K562 (cell line): Measurements from ENCODE around the gene APLF. TPM values are rescaled to one million over a fixed set of nuclear protein-coding genes. Genes with fewer than 3 reads are reported as not detected.
A peak's percentile ranks its signal among the peaks of the same experiment; 100 is the strongest.

Experiments
- ATAC-seq: fragments of 200-7000 bp; cut with Tn5 transposase; 3 replicates; pipeline ENCODE4 v1.9.1; 2020; ENCODE audit warnings: moderate library complexity
- BruUV-seq: library from RNA; stranded (reverse); fragments of 400-500 nt; replicated peaks from 2 replicates; lab custom pipeline; 2021; lab: Mats Ljungman, UMichigan
- CTCF ChIA-PET: fragments of 300-600 bp; formaldehyde crosslinking; extraction: SDS; loops from one replicate; lab custom pipeline; 2021; ENCODE audit warnings: low intra/inter-chr PET ratio; lab: Yijun Ruan, JAX
- POLR2A ChIA-PET: fragments of 300-600, 350-650 bp; sonication (Branson Sonifier 250); formaldehyde crosslinking; extraction: SDS; loops from one replicate; lab custom pipeline; 2021; ENCODE audit warnings: antibody characterized with exemption, inconsistent platforms; lab: Yijun Ruan, JAX
- DNase-seq, 4 experiments: peaks; one replicate each; pipeline versions ENCODE4 v3.0.0 to v3.0.0-alpha.2; 2011 to 2018; ENCODE audit warnings: low spot score in 3 of 4, mixed read lengths in 3 of 4; ENCODE audit errors: extremely low read depth in 1 of 4
- FAIRE-seq: peaks from 2 replicates; lab custom pipeline; 2011; peaks lifted over from hg19 to GRCh38; lab: Jason Lieb, UNC
- H2AFZ ChIP-seq: 2 replicates; pipeline ENCODE4 v1.6.0; 2011; ENCODE audit warnings: low read depth, low read length, control low read depth, inconsistent platforms
- H3K27ac ChIP-seq: fragments of 200-600 bp; 3 replicates; pipeline ENCODE4 v1.8.0; 2011; ENCODE audit warnings: low read depth, mild to moderate bottlenecking, control low read depth, inconsistent platforms, low read length, moderate library complexity, mixed read lengths; ENCODE audit errors: extremely low read depth
- H3K27me3 ChIP-seq, 2 experiments: fragments of 300-600 bp in 1 of 2; 2 replicates in 1 of 2; 3 replicates in 1 of 2; pipeline versions ENCODE4 v1.6.0 to v1.8.0; 2011; ENCODE audit warnings: inconsistent platforms in 2 of 2, low read length in 2 of 2, mild to moderate bottlenecking in 1 of 2, mixed read lengths in 1 of 2, moderate library complexity in 1 of 2; ENCODE audit not compliant: control insufficient read depth in 2 of 2, insufficient read depth in 2 of 2
- H3K36me3 ChIP-seq: fragments of 300-600 bp; 3 replicates; pipeline ENCODE4 v1.8.0; 2011; ENCODE audit warnings: mild to moderate bottlenecking, low read length, inconsistent platforms; ENCODE audit not compliant: control insufficient read depth, insufficient read depth
- H3K4me1 ChIP-seq, 2 experiments: fragments of 200-600 bp in 1 of 2; replicated peaks in 1 of 2; 2 replicates in 1 of 2; 3 replicates in 1 of 2; pipeline versions ENCODE4 v1.5.1 to v1.8.0; 2011; ENCODE audit warnings: inconsistent platforms in 2 of 2, low read length in 2 of 2, mild to moderate bottlenecking in 1 of 2, mixed read lengths in 1 of 2, moderate library complexity in 1 of 2; ENCODE audit not compliant: control insufficient read depth in 2 of 2, insufficient read depth in 2 of 2
- H3K4me2 ChIP-seq: 2 replicates; pipeline ENCODE4 v1.6.1; 2011; ENCODE audit warnings: low read length, control low read depth, inconsistent platforms, mixed read lengths; ENCODE audit not compliant: insufficient read depth
- H3K4me3 ChIP-seq: fragments of 200-600 bp; sonication (generic), shearing (Covaris generic); 2 replicates; pipeline ENCODE4 v1.5.1; 2016; ENCODE audit warnings: control low read depth, inconsistent platforms
- H3K79me2 ChIP-seq: fragments of 200-600 bp; 3 replicates; pipeline ENCODE4 v1.8.0; 2011; ENCODE audit warnings: low read length, inconsistent platforms; ENCODE audit not compliant: control insufficient read depth, insufficient read depth
- H3K9ac ChIP-seq, 2 experiments: 2 replicates each; pipeline versions ENCODE4 v1.6.0 to v1.6.1; 2011; ENCODE audit warnings: low read depth in 2 of 2, low read length in 2 of 2, control low read depth in 1 of 2, inconsistent platforms in 1 of 2, mild to moderate bottlenecking in 1 of 2, mixed read lengths in 1 of 2; ENCODE audit not compliant: insufficient read depth in 1 of 2
- H3K9me1 ChIP-seq: one replicate; pipeline ENCODE4 v1.6.0; 2011; ENCODE audit warnings: inconsistent platforms, mild to moderate bottlenecking, low read length, moderate library complexity; ENCODE audit not compliant: control insufficient read depth, insufficient read depth
- H3K9me3 ChIP-seq: replicated peaks from 2 replicates; pipeline ENCODE4 v1.5.1; 2011; ENCODE audit warnings: low read depth, low read length, inconsistent platforms; ENCODE audit not compliant: control insufficient read depth, insufficient read depth
- H4K20me1 ChIP-seq: replicated peaks from 2 replicates; pipeline ENCODE4 v1.6.1; 2011; ENCODE audit warnings: low read length, inconsistent platforms, mixed read lengths; ENCODE audit not compliant: control insufficient read depth, insufficient read depth
- CBX2 ChIP-seq: fragments of 200-600 bp; sonication (generic); IDR thresholded peaks from one replicate; pipeline ENCODE4 v1.6.1; 2012; ENCODE audit warnings: mild to moderate bottlenecking, low read length, inconsistent platforms; ENCODE audit not compliant: insufficient read depth, poor library complexity, severe bottlenecking
- ETS2 ChIP-seq: IDR thresholded peaks from 2 replicates; pipeline ENCODE4 v1.6.1; 2016; ENCODE audit warnings: borderline replicate concordance, missing genetic modification characterization, mild to moderate bottlenecking, moderate library complexity, missing compliant biosample characterization; ENCODE audit not compliant: poor library complexity, severe bottlenecking
- FOXJ3 ChIP-seq: sonication (generic); formaldehyde crosslinking; IDR thresholded peaks from 2 replicates; pipeline ENCODE4 v1.4.0; 2020; ENCODE audit warnings: mild to moderate bottlenecking, missing genetic modification reagents
- GABPA ChIP-seq: fragments of 200-800 bp; sonication (Bioruptor generic); conservative IDR thresholded peaks from 2 replicates; pipeline ENCODE4 v1.6.1; 2016; ENCODE audit warnings: low read depth, missing genetic modification characterization, missing compliant biosample characterization
- KLF13 ChIP-seq: fragments of 450-650 bp; IDR thresholded peaks from 2 replicates; pipeline ENCODE4 v1.6.1; 2016; ENCODE audit warnings: missing genetic modification characterization, low read depth, mild to moderate bottlenecking, missing compliant biosample characterization, moderate library complexity, borderline replicate concordance
- MCM3 ChIP-seq: fragments of 450-650 bp; IDR thresholded peaks from 2 replicates; pipeline ENCODE4 v1.6.1; 2016
- MEF2D ChIP-seq: conservative IDR thresholded peaks from 2 replicates; pipeline ENCODE4 v1.6.1; 2016; ENCODE audit warnings: low read depth, missing genetic modification characterization, missing compliant biosample characterization
- MIER1 ChIP-seq: fragments of 450-650 bp; IDR thresholded peaks from 2 replicates; pipeline ENCODE4 v1.6.1; 2016; ENCODE audit warnings: antibody characterized with exemption, mild to moderate bottlenecking, low read depth
- NCOA6 ChIP-seq: fragments of 450-650 bp; IDR thresholded peaks from 2 replicates; pipeline ENCODE4 v1.6.1; 2017; ENCODE audit warnings: mild to moderate bottlenecking
- PHF8 ChIP-seq: fragments of 200-600 bp; sonication (generic); IDR thresholded peaks from 2 replicates; pipeline ENCODE4 v1.6.1; 2012; ENCODE audit warnings: mixed run types, mild to moderate bottlenecking, inconsistent platforms, low read length, moderate library complexity, borderline replicate concordance
- SOX6 ChIP-seq: fragments of 450-650 bp; IDR thresholded peaks from 2 replicates; pipeline ENCODE4 v1.6.1; 2014; ENCODE audit warnings: mild to moderate bottlenecking
- SRSF7 ChIP-seq: fragments of 200-400 bp; formaldehyde crosslinking; optimal IDR thresholded peaks from 2 replicates; pipeline ENCODE3; 2017; ENCODE audit warnings: mild to moderate bottlenecking, low read depth, low read length
- TRIM24 ChIP-seq, 2 experiments: fragments of 450-650 bp; IDR thresholded peaks; 2 replicates each; pipeline ENCODE4 v1.6.1; 2016
- ZBED1 ChIP-seq: IDR thresholded peaks from 2 replicates; pipeline ENCODE4 v1.6.1; 2014
- ZFX ChIP-seq: sonication (generic); formaldehyde crosslinking; IDR thresholded peaks from 2 replicates; pipeline ENCODE4 v1.8.0; 2022; ENCODE audit warnings: mild to moderate bottlenecking, missing genetic modification reagents, moderate library complexity
- ZNF561 ChIP-seq: fragments of 450-650 bp; formaldehyde crosslinking; conservative IDR thresholded peaks from 2 replicates; pipeline ENCODE4 v1.4.0; 2020; ENCODE audit warnings: mild to moderate bottlenecking, moderate library complexity
- WGBS: fragments of 100-300 bp; shearing (Covaris generic); methylation state at CpG from one replicate; pipeline ENCODE4 v1.1.6; 2016; ENCODE audit warnings: low coverage, mixed read lengths; ENCODE audit not compliant: insufficient coverage; ENCODE audit errors: missing lambda C conversion rate; 5-methylcytosine and 5-hydroxymethylcytosine counted together
- in situ Hi-C: fragments of 300-500 bp; cut with MboI; formaldehyde crosslinking; loops from 4 replicates; pipeline ENCODE4 v1.15.0; 2018; ENCODE audit warnings: inconsistent platforms, mixed read lengths
- intact Hi-C: fragments of 100-400 bp; cut with micrococcal nuclease; formaldehyde crosslinking; loops from 2 replicates; pipeline ENCODE4 v1.14.2; 2022
- polyA plus RNA-seq, 8 experiments: library from polyadenylated mRNA; depleted of rRNA in 4 of 8; stranded (reverse) in 5 of 8; unstranded in 3 of 8; fragments of >200 nt; fragmentation: Nextera tagmentation in 2 of 8; fragmentation: Illumina TruSeq in 1 of 8; extraction: Ambion mirVana in 2 of 8; extraction: Trizol in 1 of 8; gene quantifications; 2 replicates each; pipeline versions ENCODE4 v1.2.1 to v1.2.3, GENCODE V29; 2011 to 2014; ENCODE audit warnings: inconsistent platforms in 1 of 8, missing spikeins in 1 of 8
- total RNA-seq, 7 experiments: library from RNA; depleted of rRNA in 6 of 7; stranded (reverse); fragments of >200 nt in 6 of 7; fragmentation: Illumina TruSeq in 2 of 7; extraction: Trizol in 2 of 7; gene quantifications; 2 replicates each; pipeline versions ENCODE4 v1.2.1 to v1.2.3, GENCODE V29; 2011 to 2021; ENCODE audit warnings: low replicate concordance in 1 of 7
- TF ChIP-seq, protein P1 (sequence below): sonication (generic); formaldehyde crosslinking; IDR thresholded peaks from 2 replicates; pipeline ENCODE4 v1.8.0; 2022; ENCODE audit warnings: missing genetic modification reagents, mild to moderate bottlenecking, moderate library complexity, borderline replicate concordance
- TF ChIP-seq, protein P2 (sequence below): fragments of 450-650 bp; formaldehyde crosslinking; IDR thresholded peaks from 2 replicates; pipeline ENCODE4 v1.4.0; 2020; ENCODE audit warnings: mild to moderate bottlenecking
- TF ChIP-seq, protein P3 (sequence below): fragments of 250-450 bp; sonication (Bioruptor Pico); IDR thresholded peaks from 2 replicates; pipeline ENCODE4 v1.8.0; 2022; ENCODE audit warnings: moderate library complexity, mild to moderate bottlenecking, inconsistent platforms

The APLF gene
- total and polyA plus RNA-seq, 9 of the 15 experiments (the other 6 are each of a cell fraction or from before 2014, with no cell fraction given), result 0.07 to 1.1 (median 0.71) TPM

DNA sequence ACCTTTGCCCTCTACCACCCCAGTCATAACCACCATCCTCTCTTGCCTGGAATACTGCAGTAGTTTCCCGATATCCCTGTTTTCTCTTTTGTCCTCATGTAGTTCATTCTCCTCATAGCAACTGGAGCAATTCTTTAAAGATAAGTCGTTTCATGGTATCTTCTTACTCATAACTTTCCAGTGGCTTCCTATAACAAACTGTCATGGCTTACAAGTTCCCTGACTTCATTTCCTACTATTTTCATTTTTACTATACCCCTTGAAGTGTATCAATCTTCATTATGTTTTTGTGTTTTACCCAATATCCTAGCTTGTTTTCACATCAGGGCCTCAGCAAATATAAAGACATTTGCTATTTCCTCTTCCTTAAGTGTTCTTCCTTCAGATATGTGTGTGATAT lies 92.3 kb downstream of the APLF start:
- no peak for TF ChIP-seq PHF8
- TF ChIP-seq TRIM24 (IDR thresholded peaks at IDR 0.05), result no peak
- TF ChIP-seq, protein P1, sequence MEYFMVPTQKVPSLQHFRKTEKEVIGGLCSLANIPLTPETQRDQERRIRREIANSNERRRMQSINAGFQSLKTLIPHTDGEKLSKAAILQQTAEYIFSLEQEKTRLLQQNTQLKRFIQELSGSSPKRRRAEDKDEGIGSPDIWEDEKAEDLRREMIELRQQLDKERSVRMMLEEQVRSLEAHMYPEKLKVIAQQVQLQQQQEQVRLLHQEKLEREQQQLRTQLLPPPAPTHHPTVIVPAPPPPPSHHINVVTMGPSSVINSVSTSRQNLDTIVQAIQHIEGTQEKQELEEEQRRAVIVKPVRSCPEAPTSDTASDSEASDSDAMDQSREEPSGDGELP (CRISPR knock-in tag), result no peak
- TF ChIP-seq NCOA6, result no peak
- no peak for TF ChIP-seq GABPA
- no peak for TF ChIP-seq CBX2
- TF ChIP-seq SOX6, result no peak
- TF ChIP-seq MIER1, result no peak
- no peak for TF ChIP-seq ETS2
- no peak for TF ChIP-seq SRSF7
- no peak for TF ChIP-seq MEF2D (tag)
- TF ChIP-seq, protein P2, sequence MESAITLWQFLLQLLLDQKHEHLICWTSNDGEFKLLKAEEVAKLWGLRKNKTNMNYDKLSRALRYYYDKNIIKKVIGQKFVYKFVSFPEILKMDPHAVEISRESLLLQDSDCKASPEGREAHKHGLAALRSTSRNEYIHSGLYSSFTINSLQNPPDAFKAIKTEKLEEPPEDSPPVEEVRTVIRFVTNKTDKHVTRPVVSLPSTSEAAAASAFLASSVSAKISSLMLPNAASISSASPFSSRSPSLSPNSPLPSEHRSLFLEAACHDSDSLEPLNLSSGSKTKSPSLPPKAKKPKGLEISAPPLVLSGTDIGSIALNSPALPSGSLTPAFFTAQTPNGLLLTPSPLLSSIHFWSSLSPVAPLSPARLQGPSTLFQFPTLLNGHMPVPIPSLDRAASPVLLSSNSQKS (CRISPR knock-in tag), result no peak
- TF ChIP-seq MCM3, result no peak
- no peak for TF ChIP-seq ZBED1
- no peak for TF ChIP-seq ZFX
- TF ChIP-seq FOXJ3 (CRISPR knock-in tag), result no peak
- TF ChIP-seq, protein P3, sequence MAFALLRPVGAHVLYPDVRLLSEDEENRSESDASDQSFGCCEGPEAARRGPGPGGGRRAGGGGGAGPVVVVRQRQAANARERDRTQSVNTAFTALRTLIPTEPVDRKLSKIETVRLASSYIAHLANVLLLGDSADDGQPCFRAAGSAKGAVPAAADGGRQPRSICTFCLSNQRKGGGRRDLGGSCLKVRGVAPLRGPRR (CRISPR knock-in tag), result no peak
- no peak for TF ChIP-seq ZNF561 (CRISPR knock-in tag)
- TF ChIP-seq KLF13 (tag), result no peak
- intact Hi-C loops, result no loop called here
- H2AFZ ChIP-seq, result peak overlapping the region; percentile 83
- H3K4me3 ChIP-seq, result no peak overlapping the region
- DNase-seq (no peak), FAIRE-seq (no peak), ATAC-seq (no peak)
- no peaks in the 10 kb centered on the region for H3K9me3 ChIP-seq
- CTCF ChIA-PET, result no interaction called here
- H3K36me3 ChIP-seq, result no peaks in the 10 kb centered on the region
- no peaks in the 10 kb centered on the region for H3K79me2 ChIP-seq
- H4K20me1 ChIP-seq, result no peaks in the 10 kb centered on the region
- no peak overlapping the region for H3K4me2 ChIP-seq
- POLR2A ChIA-PET, result no interaction called here
- H3K9me1 ChIP-seq, result no peaks in the 10 kb centered on the region
- peaks cover 0 to 20% of the 10 kb centered on the region in 2 experiments; a peak in 3 of 5 replicates for H3K4me1 ChIP-seq
- in situ Hi-C loops, result no loop called here
- no peak overlapping the region for H3K27ac ChIP-seq
- 28% methylated on average over 2 of the region's 2 CpGs for WGBS
- H3K27me3 ChIP-seq, result no peaks in the 10 kb centered on the region
- BruUV-seq, result no TSS peak
- H3K9ac ChIP-seq, result no peak overlapping the region
